AG10803 (cell line): ENCODE results near the gene LCE1D.
A peak's percentile ranks its signal among the peaks of the same experiment; 100 is the strongest.

Experiments used
- DNase-seq: peaks from one replicate; pipeline ENCODE4 v3.0.0; 2010; ENCODE audit warnings: low read depth
- H3K4me3 ChIP-seq: 2 replicates; pipeline ENCODE4 v1.5.1; 2011; ENCODE audit warnings: mild to moderate bottlenecking, low read length, control low read depth
- CTCF ChIP-seq: conservative IDR thresholded peaks from 2 replicates; pipeline ENCODE4 v1.5.1; 2011; ENCODE audit warnings: mild to moderate bottlenecking, low read length, control low read depth, inconsistent platforms

The LCE1D gene

GRCh38 chr1:152776361-152776760, 20.2 kb upstream of the LCE1D start:
- TF ChIP-seq CTCF = no peak
- DNase-seq = no peak
- no peak overlapping the region for H3K4me3 ChIP-seq

- no peak overlapping the region for H3K4me3 ChIP-seq
- peak; percentile 7 for DNase-seq
- TF ChIP-seq CTCF = peak; percentile 29; the same call in 1 of the 2 replicates
Observed at GRCh38 chr1:152777510-152778137, 18.9 kb upstream of the LCE1D start.

GRCh38 chr1:152783095-152783494, 13.4 kb upstream of the LCE1D start:
- no peak for DNase-seq
- no peak for TF ChIP-seq CTCF
- H3K4me3 ChIP-seq = no peak overlapping the region

- H3K4me3 ChIP-seq = no peak within 1 kb of the TSS
- TF ChIP-seq CTCF = no peak
- no peak for DNase-seq
Observed at GRCh38 chr1:152786077-152786476, 10.4 kb upstream of the LCE1D start, which contains the start of gene LCE1E. TSS of gene LCE1E (plus strand) at chr1:152786257. CDS start at chr1:152787300, 1,043 bp downstream.

- DNase-seq = no peak
- no peak overlapping the region for H3K4me3 ChIP-seq
- no peak for TF ChIP-seq CTCF
Observed at GRCh38 chr1:152795686-152796085, 835 bp upstream of the LCE1D start.

- H3K4me3 ChIP-seq = no peak overlapping the region
- TF ChIP-seq CTCF = no peak
- DNase-seq = no peak
Observed at GRCh38 chr1:152801333-152801732, 4.8 kb downstream of the LCE1D start.

- no peak for DNase-seq
- no peak for TF ChIP-seq CTCF
- no peak within 1 kb of the TSS for H3K4me3 ChIP-seq
Observed at GRCh38 chr1:152806576-152806975, 10.1 kb downstream of the LCE1D start, which contains the start of gene LCE1C. TSS of gene LCE1C (minus strand) at chr1:152806651. CDS start at chr1:152805478, 1,173 bp downstream.
